ENCODE results near the gene PAX5.

The PAX5 gene

DNA sequence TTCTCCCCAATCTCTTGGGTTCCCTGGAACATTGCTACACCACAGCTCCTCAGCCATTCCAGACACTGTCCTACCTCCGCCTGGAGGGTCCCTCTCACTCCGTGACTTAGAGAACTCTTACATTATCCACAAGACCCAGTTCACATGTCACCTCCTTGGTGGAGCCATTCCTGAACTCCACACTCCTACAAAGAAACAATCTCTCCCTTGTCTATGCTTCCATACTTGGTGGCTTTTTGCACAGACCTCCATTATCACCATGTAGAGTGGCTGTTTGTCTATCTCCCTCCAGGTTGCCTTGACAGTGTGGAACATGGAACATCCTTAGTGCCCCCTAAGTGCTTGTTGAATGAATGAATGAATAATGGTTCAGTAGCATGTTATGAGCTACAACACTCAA lies 105.9 kb downstream of the PAX5 start:
- DNase-seq = no peak

- no peak for DNase-seq
Measured at GRCh38 chr9:36924757-36925432, 109.2 kb downstream of the PAX5 start.

GRCh38 chr9:36924071-36924470 lies 110.0 kb downstream of the PAX5 start:
- no peak for DNase-seq

GRCh38 chr9:36923025-36923625 lies 110.9 kb downstream of the PAX5 start:
- DNase-seq = no peak

DNA sequence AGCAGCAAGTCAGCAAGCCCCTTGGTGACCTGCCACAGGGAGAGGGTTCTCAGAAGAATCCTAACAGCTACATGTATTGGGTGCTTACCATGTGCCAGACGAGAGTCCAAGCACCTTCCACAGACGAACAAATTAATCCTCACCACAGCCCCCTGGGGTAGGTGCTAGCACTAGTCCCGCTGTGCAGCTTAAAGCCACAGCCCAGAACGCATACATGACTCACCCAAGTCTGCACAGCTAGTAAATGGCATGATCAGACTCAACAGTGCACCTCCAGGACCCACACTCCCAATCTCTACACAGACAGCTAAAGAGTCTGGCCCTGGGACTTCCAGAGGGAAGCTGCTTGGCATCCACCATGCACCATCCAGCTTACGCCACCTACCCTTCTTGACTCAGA lies 111.5 kb downstream of the PAX5 start:
- DNase-seq = no peak

GRCh38 chr9:36914212-36914577 lies 119.9 kb downstream of the PAX5 start:
- no peak for DNase-seq

DNA sequence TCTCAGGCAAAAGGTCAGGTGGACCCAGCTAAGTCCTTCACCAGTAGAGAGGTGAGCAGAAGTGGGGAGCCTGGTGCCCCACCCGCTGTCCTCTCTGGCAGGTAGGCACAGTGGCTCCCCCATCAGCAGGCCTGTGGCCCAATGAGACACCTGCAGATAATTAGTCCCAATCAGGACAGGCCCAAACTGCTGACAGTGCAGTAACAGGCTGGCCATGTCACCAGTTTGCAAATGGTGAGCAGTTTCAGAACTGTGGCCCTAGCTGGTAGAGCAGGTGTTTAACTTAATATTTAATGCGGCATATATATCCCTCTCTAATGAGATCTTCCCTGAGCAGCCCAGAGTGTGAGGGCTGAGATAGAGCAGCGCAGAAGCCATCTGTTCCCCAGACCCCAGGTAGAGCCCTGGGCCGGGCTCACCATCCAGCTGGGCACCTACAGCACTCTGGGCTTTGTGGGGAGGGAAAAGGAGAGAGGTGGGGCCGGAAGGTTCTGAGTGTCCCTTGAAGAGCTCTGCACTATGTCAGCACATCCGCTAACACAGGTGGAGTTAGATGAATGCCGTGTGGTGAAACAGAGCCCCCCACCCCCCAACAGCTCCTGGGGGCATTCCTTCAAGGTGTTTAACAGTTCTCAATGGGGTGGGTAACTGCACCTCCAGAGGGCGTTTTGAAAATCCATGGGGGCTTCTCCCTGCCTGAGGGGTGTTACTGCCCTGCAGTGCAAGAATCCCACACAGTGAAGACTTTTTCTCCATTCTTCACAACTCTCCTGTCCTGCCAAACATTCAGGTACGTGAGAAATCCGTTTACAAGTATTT lies 120.5 kb downstream of the PAX5 start:
- no peak for DNase-seq

GRCh38 chr9:36912620-36913019 lies 121.4 kb downstream of the PAX5 start:
- DNase-seq = no peak

DNA sequence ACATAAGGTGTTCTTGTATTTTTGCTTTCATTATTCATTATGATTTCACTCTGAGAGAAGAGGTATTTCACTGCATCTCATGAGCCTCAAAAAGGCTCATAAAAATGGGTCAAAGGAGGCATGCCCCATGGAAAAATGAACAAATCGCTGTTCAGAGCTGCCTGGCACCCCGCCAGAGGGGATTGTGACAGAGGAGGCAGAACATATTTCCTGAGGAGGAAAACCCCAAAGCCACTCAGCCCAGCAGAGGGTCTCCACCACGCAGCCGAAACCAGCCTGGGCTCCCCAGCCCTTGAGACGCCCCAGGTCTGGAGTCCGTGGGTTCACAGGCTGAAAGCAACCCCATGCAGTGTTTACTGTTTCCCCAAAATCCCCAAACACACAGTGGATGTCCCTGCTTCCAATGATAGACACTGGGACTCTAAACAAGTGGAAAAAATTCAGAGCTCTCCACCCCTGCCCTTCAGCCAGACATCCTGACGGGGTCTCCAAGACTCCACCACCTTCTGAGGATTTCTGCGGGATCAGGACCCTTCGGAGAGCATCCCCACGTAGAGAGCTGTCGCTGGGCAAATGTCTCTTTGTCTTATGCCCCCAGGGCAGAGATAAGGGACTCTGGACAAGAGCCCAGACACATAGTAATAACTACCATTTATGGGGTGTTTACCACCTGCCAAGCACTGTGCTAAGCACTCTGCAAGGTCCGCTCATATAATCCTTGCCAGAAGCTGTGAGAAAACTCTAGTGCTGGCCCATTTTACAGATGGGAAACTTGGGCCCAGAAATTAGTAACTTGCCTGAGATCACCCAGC lies 122.3 kb downstream of the PAX5 start:
- no peak for DNase-seq

- no peak for DNase-seq
Measured at GRCh38 chr9:36911037-36911436, 123.0 kb downstream of the PAX5 start.

- DNase-seq = no peak
Measured at GRCh38 chr9:36906492-36906891, 127.6 kb downstream of the PAX5 start.

DNA sequence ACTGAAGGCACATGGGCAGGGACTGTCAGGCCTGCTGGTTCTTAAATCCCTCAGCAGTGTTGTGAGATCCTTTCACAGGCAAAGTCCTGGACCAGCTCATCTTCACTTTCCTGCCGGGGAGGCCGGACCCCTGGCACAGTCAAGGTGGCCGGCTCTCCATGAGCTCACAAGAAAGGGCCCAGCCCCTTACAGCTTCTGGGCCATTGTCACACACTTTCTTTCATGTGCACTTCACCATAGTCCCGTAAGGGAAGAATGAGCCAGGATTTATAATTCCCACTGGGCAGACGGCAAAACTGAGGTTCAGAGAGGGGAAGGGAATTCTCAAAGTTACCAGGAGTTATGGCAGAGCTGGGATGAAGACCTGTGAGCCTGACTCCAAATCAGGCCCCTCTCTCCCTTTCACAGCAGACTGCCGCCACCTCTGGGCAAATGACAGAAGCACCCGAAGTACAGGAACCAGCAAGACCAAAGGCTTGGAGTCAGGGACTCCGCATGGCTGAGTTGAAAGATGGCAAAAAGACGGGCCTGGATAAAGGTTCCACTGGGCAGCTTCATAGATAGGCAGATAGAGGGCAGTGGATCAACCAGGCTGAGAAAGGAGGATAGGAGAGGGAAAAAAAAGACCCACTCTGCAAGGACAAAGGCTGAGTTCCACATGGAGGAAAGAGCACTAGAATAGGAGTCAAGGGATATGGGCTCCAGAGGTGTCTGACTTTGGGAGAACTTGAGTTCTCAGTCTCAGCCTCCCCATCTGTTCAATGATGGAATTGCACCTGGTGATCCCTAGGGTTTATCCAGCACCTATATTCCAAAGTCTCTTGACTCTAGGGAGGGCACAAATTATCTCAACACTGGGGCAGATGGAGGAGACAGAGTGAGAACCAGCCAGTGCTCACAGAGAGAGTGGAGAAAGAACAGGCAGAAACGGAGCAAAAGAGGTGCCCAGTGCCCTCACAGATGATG lies 128.7 kb downstream of the PAX5 start:
- DNase-seq = no peak

DNA sequence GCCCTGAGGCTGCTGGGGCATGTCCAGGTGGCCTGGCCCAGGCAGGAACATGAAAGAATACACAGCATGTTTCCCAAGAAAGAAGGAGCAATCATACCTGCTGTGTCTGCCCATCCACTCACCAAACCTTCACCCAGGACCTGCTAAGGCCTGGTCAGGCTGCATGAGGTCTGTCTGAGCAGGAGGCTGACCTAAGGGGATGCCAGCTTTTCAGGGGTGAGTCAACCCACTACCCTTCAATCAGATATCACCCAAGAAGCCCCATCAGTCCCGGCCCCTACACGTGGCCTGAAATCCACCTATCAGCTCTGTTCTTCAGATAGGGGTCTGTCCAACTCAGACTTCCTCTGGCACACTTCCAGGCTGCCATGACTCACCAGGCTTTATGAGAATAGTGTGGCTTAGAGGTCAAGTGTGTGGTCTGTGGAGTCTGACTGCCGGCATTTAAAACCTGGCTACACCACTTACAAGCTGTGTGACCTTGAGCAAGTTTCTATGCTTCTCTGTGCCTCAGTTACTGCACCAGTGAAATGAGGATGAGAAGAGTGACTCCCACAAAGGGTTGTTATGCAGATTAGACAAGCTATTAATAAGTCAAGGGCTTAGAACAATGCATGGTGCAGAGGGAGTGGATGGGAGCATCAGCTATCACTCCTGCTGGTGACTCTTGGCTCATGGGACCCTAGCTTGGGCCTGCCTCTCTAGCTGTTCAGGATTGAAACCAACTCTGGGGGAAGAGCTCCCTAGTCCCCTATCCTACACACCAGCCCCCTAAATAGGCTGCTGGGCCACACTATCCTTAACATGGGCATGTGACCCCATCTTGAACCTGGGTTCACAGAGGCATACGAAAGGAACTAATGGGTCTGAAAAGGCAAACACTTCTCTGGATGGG lies 130.3 kb downstream of the PAX5 start:
- DNase-seq = no peak

DNA sequence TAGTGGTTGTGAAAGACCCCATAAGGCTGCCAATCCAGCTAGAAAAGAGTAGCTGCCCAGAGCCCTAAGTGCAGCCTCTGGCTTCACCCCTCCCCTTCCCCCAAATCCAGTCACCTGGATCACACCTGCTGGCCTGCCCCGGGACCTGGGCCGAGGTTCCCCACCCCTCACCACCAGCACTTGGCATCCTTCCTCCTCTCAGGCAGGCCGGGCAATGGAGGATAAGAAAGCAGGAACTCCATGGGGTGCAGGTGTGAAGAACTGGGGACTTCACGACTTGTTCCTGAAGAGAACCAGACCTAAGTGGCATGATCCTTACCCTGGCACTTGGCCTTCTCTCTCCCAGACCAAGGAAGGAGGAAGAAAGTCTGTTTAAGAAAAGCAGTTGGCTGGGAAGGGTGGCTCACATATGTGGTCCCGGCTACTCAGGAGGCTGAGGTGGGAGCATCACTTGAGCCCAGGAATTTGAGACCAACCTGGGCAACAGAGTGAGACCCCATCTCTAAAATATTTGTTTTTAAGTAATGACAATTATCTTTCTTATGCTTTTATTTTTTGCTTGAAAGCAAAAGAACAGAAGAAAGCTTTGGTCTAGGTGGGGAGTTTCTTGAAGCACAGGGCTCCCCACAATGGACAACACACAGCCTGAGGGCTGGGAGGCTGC lies 131.1 kb downstream of the PAX5 start:
- no peak for DNase-seq

DNA sequence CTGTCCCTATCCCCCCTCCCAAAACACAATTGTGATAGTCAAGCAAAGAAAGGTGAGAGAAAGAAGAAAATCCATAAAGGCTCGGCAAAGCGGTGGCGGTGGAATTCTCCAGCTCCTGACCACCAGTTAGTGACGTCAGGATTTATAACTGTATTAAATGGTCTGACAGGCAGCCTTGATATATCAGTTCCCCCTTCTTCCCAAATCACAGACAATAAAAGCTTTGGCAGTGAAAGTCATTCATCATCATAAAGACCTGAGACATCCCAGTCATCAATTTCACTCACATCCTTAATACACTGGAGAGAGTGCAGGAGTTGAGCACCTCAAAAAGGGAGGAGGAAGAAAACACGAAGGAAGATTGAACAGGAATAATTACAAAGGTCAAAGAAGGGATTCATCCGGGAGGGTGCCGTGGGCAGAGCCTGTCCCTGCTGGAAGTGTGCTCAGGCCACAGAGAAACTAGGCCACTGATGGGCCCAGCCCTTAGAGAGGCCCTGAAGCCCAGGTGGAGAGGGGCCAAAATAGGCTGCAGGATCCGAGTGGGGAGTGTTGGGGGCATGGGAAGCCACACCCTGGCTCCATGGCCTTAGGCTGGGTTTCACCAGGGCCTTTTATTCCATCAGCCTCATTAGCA lies 131.9 kb downstream of the PAX5 start:
- no peak for DNase-seq

DNA sequence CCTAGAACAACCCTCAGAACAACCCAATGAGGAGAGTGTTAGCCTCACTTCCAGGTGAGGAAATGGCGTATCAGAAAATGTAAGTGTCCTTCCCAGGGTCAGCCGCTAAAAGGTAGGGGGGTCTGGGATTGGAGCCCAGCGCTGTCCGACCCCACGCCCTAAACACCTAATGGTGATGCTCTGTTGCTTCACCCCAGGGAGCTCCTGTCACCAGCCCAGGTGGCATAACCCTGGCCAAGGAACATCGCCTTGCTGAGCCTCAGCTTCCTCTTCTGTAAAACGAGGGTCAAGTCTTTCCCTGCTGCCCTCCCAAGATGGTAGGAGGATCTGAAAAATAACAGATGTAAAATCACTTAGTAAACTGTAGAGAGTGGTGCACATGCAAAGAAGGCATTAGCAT lies 132.5 kb downstream of the PAX5 start:
- DNase-seq = no peak

DNA sequence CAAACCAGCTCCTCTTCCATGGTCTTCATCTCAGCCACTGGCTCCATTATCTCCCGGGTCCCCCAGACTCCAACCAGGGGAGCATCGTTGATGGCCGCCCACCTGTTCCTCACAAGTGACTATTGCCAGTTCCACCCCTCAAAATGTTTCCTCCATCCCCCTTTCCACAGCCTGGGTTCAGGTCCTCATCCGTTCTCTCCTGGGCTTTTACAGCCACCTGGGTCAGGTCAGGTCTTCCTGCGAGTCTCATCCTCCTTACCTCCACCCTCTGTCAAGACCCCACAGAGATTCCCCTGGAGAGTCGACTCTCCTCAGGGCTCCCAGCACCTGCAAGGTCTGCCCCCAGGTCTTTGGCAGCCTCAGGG lies 133.2 kb downstream of the PAX5 start:
- no peak for DNase-seq

- DNase-seq = no peak
Measured at GRCh38 chr9:36900136-36900855, 133.8 kb downstream of the PAX5 start.

GRCh38 chr9:36899406-36899805 lies 134.7 kb downstream of the PAX5 start:
- no peak for DNase-seq
